GM10847 (cell line): ENCODE results near the gene GRB7.

ENCODE experiments used
- POLR2A ChIP-seq: IDR thresholded peaks from 2 replicates; pipeline ENCODE4 v1.6.1; 2011; ENCODE audit not compliant: insufficient read length; ENCODE audit errors: extremely low read depth

GRB7 gene

GRCh38 chr17:39722965-39723848 is 14.5 kb upstream of the GRB7 start:
- TF ChIP-seq POLR2A, result no peak

GRCh38 chr17:39724731-39725130 is 13.0 kb upstream of the GRB7 start:
- TF ChIP-seq POLR2A, result no peak

- TF ChIP-seq POLR2A, result no peak
Observed at GRCh38 chr17:39726617-39727016, 11.1 kb upstream of the GRB7 start.

GRCh38 chr17:39727556-39727955 is 10.2 kb upstream of the GRB7 start:
- no peak for TF ChIP-seq POLR2A

GRCh38 chr17:39729280-39729851 is 8.4 kb upstream of the GRB7 start:
- TF ChIP-seq POLR2A, result no peak

GRCh38 chr17:39730095-39730921 is 7.4 kb upstream of the GRB7 start, which contains the start of gene MIEN1:
MIEN1 (minus strand) TSS chr17:39730532; CDS start chr17:39730495, 37 bp downstream.
- TF ChIP-seq POLR2A, result peak; percentile 81

GRCh38 chr17:39732586-39732985 is 5.2 kb upstream of the GRB7 start:
- TF ChIP-seq POLR2A, result no peak

GRCh38 chr17:39735882-39736281 is 1.9 kb upstream of the GRB7 start:
- TF ChIP-seq POLR2A, result no peak

GRCh38 chr17:39736319-39737165 is 1.2 kb upstream of the GRB7 start:
- no peak for TF ChIP-seq POLR2A

GRCh38 chr17:39737206-39737759 is 455 bp upstream of the GRB7 start:
- TF ChIP-seq POLR2A, result no peak

- TF ChIP-seq POLR2A, result no peak
Observed at GRCh38 chr17:39738568-39738901, 797 bp downstream of the GRB7 start.

GRCh38 chr17:39738983-39739884 is 1.5 kb downstream of the GRB7 start:
- no peak for TF ChIP-seq POLR2A

GRCh38 chr17:39739885-39740356 is 2.2 kb downstream of the GRB7 start:
- TF ChIP-seq POLR2A, result no peak
